Neural progenitor cell (in vitro differentiated cells): ENCODE data around the gene IFIT1B.
"Not testable (repeated sequence)": the region's sequence is repeated elsewhere in the genome, so short reads cannot be mapped to it uniquely, and the experiment has no call there.

Experiments used
- CTCF ChIP-seq: fragments of 200-600 bp; sonication (generic); IDR thresholded peaks from 2 replicates; pipeline ENCODE4 v1.5.1; 2017; ENCODE audit warnings: antibody characterized with exemption, mild to moderate bottlenecking
- EZH2 ChIP-seq: fragments of 200-600 bp; sonication (generic); IDR thresholded peaks from 2 replicates; pipeline ENCODE4 v1.6.1; 2017; ENCODE audit warnings: antibody characterized with exemption, mild to moderate bottlenecking, moderate library complexity
- EZH2phosphoT487 ChIP-seq: fragments of 200-600 bp; sonication (generic); IDR thresholded peaks from 2 replicates; pipeline ENCODE4 v1.6.1; 2017; ENCODE audit warnings: antibody characterized with exemption

- TF ChIP-seq CTCF, EZH2phosphoT487, EZH2: not testable (repeated sequence)
These were observed 32.7 kb downstream of the IFIT1B start for GRCh38 chr10:89410551-89410950.
